HepG2 (cell line): Measurements from ENCODE around the gene UBAP2L. TPM values are rescaled to one million over a fixed set of nuclear protein-coding genes. Genes with fewer than 3 reads are reported as not detected.
A peak's percentile ranks its signal among the peaks of the same experiment; 100 is the strongest.

Source experiments
- ARID2 ChIP-seq: sonication (generic); formaldehyde crosslinking; IDR thresholded peaks from 2 replicates; pipeline ENCODE4 v1.8.1; 2022; ENCODE audit warnings: mild to moderate bottlenecking, missing genetic modification reagents, borderline replicate concordance
- CENPT ChIP-seq: sonication (generic); formaldehyde crosslinking; IDR thresholded peaks from 2 replicates; pipeline ENCODE4 v1.8.0; 2022; ENCODE audit warnings: low read depth, mild to moderate bottlenecking, moderate library complexity, missing genetic modification reagents
- HES4 ChIP-seq: sonication (generic); formaldehyde crosslinking; IDR thresholded peaks from 2 replicates; pipeline ENCODE4 v1.9.0; 2021; ENCODE audit warnings: mild to moderate bottlenecking, missing genetic modification reagents, borderline replicate concordance
- JARID2 ChIP-seq: sonication (generic); formaldehyde crosslinking; IDR thresholded peaks from 2 replicates; pipeline ENCODE4 v1.8.1; 2023; ENCODE audit warnings: missing genetic modification reagents, inconsistent platforms; ENCODE audit not compliant: insufficient replicate concordance
- MTA1 ChIP-seq: sonication (generic); formaldehyde crosslinking; IDR thresholded peaks from 2 replicates; pipeline ENCODE4 v1.4.0; 2020; ENCODE audit warnings: missing genetic modification reagents, mild to moderate bottlenecking, borderline replicate concordance
- SNRNP70 ChIP-seq: fragments of 200-400 bp; formaldehyde crosslinking; IDR thresholded peaks from 2 replicates; pipeline ENCODE4 v1.6.1; 2017; ENCODE audit warnings: mild to moderate bottlenecking, low read depth, low read length, moderate library complexity
- THYN1 ChIP-seq: sonication (generic); formaldehyde crosslinking; IDR thresholded peaks from 2 replicates; pipeline ENCODE4 v1.8.1; 2023; ENCODE audit warnings: low read depth, mild to moderate bottlenecking, moderate library complexity, missing genetic modification reagents, borderline replicate concordance
- ZNF549 ChIP-seq: sonication (generic); formaldehyde crosslinking; IDR thresholded peaks from 2 replicates; pipeline ENCODE4 v1.5.0; 2020; ENCODE audit warnings: missing genetic modification reagents
- ZNF761 ChIP-seq: sonication (generic); formaldehyde crosslinking; conservative IDR thresholded peaks from 2 replicates; pipeline ENCODE4 v1.4.0; 2020; ENCODE audit warnings: mild to moderate bottlenecking, missing genetic modification reagents
- ZNF83 ChIP-seq: sonication (generic); formaldehyde crosslinking; IDR thresholded peaks from 2 replicates; pipeline ENCODE4 v1.4.0; 2020; ENCODE audit warnings: missing genetic modification reagents, mild to moderate bottlenecking, borderline replicate concordance
- polyA plus RNA-seq, 8 experiments: library from polyadenylated mRNA; depleted of rRNA in 3 of 8; stranded (reverse) in 7 of 8; unstranded in 1 of 8; fragments of >200 nt; fragmentation: Illumina TruSeq in 4 of 8; extraction: Trizol in 4 of 8; gene quantifications; 2 replicates each; pipeline versions ENCODE4 v1.2.1 to v1.2.3, GENCODE V29; 2011 to 2016; ENCODE audit warnings: low read depth in 4 of 8, missing spikeins in 1 of 8, mixed read lengths in 1 of 8; ENCODE audit not compliant: insufficient read depth in 1 of 8
- total RNA-seq, 5 experiments: library from RNA; depleted of rRNA; stranded (reverse); fragments of >200 nt; fragmentation: Illumina TruSeq; extraction: Trizol; gene quantifications; 2 replicates each; pipeline ENCODE4 v1.2.3, GENCODE V29; 2016; ENCODE audit warnings: low read depth in 1 of 5
- TF ChIP-seq, protein P1 (sequence below): sonication (generic); formaldehyde crosslinking; IDR thresholded peaks from 2 replicates; pipeline ENCODE4 v1.4.0; 2020; ENCODE audit warnings: missing genetic modification reagents
- TF ChIP-seq, protein P2 (sequence below): sonication (generic); formaldehyde crosslinking; IDR thresholded peaks from 2 replicates; pipeline ENCODE4 v1.4.0; 2020; ENCODE audit warnings: missing genetic modification reagents
- TF ChIP-seq, protein P3 (sequence below): sonication (generic); formaldehyde crosslinking; IDR thresholded peaks from 2 replicates; pipeline ENCODE4 v1.4.0; 2020; ENCODE audit warnings: missing genetic modification reagents
- TF ChIP-seq, protein P4 (sequence below), 2 experiments: sonication (generic) in 1 of 2; formaldehyde crosslinking in 1 of 2; IDR thresholded peaks; 2 replicates each; pipeline versions ENCODE4 v1.5.1 to v1.6.1; 2011 to 2020; ENCODE audit warnings: borderline replicate concordance in 1 of 2, low read depth in 1 of 2, low read length in 1 of 2, mild to moderate bottlenecking in 1 of 2, missing genetic modification reagents in 1 of 2, moderate library complexity in 1 of 2

UBAP2L gene
- total and polyA plus RNA-seq, 2 of the 13 experiments (the other 11 are each of a cell fraction or from before 2014, with no cell fraction given): 74.2 to 159 TPM

DNA sequence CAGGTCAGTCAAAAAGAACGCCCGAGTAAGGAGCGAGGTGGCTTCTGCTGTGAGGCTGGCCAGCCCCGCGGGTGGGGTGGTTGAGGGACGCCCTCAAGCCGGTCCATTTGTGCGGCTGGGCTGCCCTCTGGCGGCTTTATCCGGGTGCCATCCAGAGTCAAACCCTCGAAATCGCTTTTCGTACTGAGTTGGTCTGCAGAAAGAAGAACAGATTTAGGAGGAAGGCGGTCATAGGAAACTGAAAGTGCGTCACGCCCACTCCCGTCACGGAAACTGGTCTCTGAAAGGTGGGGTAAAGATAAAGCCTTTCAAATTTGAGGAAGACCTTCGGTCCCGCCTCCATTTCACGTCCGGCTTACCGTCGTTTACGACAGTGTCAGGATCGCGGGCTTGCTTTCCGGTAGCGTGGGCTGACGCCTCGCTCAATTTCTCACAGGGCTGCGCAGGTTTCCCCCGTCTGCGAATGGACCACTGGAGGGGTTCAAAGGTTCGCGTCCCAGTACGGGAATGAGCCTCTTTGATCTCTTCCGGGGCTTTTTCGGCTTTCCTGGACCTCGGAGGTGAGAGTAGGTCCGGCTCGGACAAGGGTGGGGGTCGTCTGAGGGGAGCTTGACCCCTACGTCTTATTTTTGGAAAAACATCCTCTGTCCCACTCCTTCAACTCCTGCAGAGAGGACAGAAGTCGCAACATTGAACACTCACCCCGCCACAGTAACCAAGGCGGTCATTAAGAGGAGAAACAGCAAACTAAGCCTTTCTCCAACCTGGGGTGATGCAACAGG, 51.7 kb downstream of the UBAP2L start, which contains the start of gene HAX1 (continued):
- TF ChIP-seq, protein P1, sequence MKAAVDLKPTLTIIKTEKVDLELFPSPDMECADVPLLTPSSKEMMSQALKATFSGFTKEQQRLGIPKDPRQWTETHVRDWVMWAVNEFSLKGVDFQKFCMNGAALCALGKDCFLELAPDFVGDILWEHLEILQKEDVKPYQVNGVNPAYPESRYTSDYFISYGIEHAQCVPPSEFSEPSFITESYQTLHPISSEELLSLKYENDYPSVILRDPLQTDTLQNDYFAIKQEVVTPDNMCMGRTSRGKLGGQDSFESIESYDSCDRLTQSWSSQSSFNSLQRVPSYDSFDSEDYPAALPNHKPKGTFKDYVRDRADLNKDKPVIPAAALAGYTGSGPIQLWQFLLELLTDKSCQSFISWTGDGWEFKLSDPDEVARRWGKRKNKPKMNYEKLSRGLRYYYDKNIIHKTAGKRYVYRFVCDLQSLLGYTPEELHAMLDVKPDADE (CRISPR knock-in tag): no peak
- TF ChIP-seq SNRNP70: no peak
- TF ChIP-seq JARID2: no peak
- TF ChIP-seq ARID2 (CRISPR knock-in tag): peak; percentile 89
- no peak for TF ChIP-seq CENPT (CRISPR knock-in tag)
- peak; percentile 42; the same call in 1 of the 2 replicates for TF ChIP-seq HES4 (CRISPR knock-in tag)
- TF ChIP-seq ZNF549 (CRISPR knock-in tag): no peak
- TF ChIP-seq THYN1 (CRISPR knock-in tag): 0 out of 2 replicates have a peak, but pooled peaks have one; percentile 73
- TF ChIP-seq, protein P2, sequence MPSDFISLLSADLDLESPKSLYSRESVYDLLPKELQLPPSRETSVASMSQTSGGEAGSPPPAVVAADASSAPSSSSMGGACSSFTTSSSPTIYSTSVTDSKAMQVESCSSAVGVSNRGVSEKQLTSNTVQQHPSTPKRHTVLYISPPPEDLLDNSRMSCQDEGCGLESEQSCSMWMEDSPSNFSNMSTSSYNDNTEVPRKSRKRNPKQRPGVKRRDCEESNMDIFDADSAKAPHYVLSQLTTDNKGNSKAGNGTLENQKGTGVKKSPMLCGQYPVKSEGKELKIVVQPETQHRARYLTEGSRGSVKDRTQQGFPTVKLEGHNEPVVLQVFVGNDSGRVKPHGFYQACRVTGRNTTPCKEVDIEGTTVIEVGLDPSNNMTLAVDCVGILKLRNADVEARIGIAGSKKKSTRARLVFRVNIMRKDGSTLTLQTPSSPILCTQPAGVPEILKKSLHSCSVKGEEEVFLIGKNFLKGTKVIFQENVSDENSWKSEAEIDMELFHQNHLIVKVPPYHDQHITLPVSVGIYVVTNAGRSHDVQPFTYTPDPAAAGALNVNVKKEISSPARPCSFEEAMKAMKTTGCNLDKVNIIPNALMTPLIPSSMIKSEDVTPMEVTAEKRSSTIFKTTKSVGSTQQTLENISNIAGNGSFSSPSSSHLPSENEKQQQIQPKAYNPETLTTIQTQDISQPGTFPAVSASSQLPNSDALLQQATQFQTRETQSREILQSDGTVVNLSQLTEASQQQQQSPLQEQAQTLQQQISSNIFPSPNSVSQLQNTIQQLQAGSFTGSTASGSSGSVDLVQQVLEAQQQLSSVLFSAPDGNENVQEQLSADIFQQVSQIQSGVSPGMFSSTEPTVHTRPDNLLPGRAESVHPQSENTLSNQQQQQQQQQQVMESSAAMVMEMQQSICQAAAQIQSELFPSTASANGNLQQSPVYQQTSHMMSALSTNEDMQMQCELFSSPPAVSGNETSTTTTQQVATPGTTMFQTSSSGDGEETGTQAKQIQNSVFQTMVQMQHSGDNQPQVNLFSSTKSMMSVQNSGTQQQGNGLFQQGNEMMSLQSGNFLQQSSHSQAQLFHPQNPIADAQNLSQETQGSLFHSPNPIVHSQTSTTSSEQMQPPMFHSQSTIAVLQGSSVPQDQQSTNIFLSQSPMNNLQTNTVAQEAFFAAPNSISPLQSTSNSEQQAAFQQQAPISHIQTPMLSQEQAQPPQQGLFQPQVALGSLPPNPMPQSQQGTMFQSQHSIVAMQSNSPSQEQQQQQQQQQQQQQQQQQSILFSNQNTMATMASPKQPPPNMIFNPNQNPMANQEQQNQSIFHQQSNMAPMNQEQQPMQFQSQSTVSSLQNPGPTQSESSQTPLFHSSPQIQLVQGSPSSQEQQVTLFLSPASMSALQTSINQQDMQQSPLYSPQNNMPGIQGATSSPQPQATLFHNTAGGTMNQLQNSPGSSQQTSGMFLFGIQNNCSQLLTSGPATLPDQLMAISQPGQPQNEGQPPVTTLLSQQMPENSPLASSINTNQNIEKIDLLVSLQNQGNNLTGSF (CRISPR knock-in tag): 0 out of 2 replicates have a peak, but pooled peaks have one; percentile 39
- TF ChIP-seq, protein P3, sequence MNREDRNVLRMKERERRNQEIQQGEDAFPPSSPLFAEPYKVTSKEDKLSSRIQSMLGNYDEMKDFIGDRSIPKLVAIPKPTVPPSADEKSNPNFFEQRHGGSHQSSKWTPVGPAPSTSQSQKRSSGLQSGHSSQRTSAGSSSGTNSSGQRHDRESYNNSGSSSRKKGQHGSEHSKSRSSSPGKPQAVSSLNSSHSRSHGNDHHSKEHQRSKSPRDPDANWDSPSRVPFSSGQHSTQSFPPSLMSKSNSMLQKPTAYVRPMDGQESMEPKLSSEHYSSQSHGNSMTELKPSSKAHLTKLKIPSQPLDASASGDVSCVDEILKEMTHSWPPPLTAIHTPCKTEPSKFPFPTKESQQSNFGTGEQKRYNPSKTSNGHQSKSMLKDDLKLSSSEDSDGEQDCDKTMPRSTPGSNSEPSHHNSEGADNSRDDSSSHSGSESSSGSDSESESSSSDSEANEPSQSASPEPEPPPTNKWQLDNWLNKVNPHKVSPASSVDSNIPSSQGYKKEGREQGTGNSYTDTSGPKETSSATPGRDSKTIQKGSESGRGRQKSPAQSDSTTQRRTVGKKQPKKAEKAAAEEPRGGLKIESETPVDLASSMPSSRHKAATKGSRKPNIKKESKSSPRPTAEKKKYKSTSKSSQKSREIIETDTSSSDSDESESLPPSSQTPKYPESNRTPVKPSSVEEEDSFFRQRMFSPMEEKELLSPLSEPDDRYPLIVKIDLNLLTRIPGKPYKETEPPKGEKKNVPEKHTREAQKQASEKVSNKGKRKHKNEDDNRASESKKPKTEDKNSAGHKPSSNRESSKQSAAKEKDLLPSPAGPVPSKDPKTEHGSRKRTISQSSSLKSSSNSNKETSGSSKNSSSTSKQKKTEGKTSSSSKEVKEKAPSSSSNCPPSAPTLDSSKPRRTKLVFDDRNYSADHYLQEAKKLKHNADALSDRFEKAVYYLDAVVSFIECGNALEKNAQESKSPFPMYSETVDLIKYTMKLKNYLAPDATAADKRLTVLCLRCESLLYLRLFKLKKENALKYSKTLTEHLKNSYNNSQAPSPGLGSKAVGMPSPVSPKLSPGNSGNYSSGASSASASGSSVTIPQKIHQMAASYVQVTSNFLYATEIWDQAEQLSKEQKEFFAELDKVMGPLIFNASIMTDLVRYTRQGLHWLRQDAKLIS: no peak
- TF ChIP-seq ZNF761 (CRISPR knock-in tag): no peak
- TF ChIP-seq ZNF83: no peak
- TF ChIP-seq MTA1 (CRISPR knock-in tag): peak; percentile 50; the same call in 1 of the 2 replicates
- TF ChIP-seq, protein P4, sequence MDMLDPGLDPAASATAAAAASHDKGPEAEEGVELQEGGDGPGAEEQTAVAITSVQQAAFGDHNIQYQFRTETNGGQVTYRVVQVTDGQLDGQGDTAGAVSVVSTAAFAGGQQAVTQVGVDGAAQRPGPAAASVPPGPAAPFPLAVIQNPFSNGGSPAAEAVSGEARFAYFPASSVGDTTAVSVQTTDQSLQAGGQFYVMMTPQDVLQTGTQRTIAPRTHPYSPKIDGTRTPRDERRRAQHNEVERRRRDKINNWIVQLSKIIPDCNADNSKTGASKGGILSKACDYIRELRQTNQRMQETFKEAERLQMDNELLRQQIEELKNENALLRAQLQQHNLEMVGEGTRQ (IDR thresholded peaks at IDR 0.05; ENCODE audit: low read depth, low read length): no peak
- TF ChIP-seq, protein P4 (CRISPR knock-in tag; IDR thresholded peaks at IDR 0.05; ENCODE audit: borderline replicate concordance): no peak
